Measurements from ENCODE around the gene SSR2.

DNA sequence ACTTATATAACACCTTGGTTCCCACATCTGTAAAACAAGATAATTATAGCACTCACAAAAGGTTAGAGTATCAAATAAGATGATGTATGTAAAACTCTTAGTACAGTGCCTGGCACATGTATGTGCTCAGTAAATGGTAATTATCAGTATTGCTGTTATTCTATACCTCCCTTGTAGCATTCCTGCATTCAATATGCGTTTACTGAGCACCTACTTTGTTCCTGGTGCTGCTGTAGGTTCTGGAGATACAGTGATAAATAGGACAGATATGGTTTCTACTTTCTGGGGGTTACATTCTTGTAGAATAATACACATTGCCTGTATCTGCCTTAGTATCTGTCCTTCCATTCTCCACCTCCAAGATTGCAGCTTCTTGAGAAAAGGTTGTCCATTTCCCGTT, 1.2 kb upstream of the SSR2 start:
- TF ChIP-seq POLR2AphosphoS5 (IDR thresholded peaks at IDR 0.05) (no peak), POLR2A (IDR thresholded peaks at IDR 0.05) (no peak)
- TF ChIP-seq, protein P1, sequence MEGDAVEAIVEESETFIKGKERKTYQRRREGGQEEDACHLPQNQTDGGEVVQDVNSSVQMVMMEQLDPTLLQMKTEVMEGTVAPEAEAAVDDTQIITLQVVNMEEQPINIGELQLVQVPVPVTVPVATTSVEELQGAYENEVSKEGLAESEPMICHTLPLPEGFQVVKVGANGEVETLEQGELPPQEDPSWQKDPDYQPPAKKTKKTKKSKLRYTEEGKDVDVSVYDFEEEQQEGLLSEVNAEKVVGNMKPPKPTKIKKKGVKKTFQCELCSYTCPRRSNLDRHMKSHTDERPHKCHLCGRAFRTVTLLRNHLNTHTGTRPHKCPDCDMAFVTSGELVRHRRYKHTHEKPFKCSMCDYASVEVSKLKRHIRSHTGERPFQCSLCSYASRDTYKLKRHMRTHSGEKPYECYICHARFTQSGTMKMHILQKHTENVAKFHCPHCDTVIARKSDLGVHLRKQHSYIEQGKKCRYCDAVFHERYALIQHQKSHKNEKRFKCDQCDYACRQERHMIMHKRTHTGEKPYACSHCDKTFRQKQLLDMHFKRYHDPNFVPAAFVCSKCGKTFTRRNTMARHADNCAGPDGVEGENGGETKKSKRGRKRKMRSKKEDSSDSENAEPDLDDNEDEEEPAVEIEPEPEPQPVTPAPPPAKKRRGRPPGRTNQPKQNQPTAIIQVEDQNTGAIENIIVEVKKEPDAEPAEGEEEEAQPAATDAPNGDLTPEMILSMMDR (IDR thresholded peaks at IDR 0.05): no peak
